Right lobe of liver (tissue), 4 donors: ENCODE data around the gene EPHA6.

ENCODE experiments used
- POLR2A ChIP-seq: fragments of 450-650 bp; IDR thresholded peaks from one replicate; pipeline ENCODE4 v1.6.1; 2017; ENCODE audit warnings: antibody characterized with exemption, mild to moderate bottlenecking
- TF ChIP-seq, protein P1 (sequence below), 4 donors: fragments of 200-600 bp in 3 of 4; fragments of 450-650 bp in 1 of 4; IDR thresholded peaks; one replicate each; pipeline versions ENCODE4 v1.5.1 to v1.8.0; 2016 to 2022; ENCODE audit warnings: antibody characterized with exemption in 4 of 4, mild to moderate bottlenecking in 2 of 4
- donor health status: DM: no; HTN: no; CAD: no.
- donor health status: DM: no; HTN: no; CAD: no.
- donor health status: DM: no; HTN: yes; CAD: no.

DNA sequence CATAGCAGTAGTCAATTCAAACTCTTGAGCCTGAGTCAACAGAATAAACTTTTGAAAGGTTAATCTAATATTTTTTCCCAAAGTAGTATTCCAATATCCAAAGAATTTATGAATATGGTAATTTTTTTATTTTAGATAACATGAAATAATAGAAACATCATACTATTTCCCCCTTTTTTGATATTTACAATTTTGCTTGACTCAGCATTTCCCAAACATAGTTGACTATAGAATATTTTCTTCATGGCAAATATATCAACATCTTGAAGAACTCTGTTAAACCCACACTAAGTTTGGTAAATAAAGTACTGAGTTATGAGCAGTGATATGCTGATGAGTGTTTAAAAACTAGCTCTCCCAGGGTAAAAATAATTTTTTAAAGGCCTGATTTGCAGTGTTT, 570.2 kb downstream of the EPHA6 start:
- TF ChIP-seq, protein P1, sequence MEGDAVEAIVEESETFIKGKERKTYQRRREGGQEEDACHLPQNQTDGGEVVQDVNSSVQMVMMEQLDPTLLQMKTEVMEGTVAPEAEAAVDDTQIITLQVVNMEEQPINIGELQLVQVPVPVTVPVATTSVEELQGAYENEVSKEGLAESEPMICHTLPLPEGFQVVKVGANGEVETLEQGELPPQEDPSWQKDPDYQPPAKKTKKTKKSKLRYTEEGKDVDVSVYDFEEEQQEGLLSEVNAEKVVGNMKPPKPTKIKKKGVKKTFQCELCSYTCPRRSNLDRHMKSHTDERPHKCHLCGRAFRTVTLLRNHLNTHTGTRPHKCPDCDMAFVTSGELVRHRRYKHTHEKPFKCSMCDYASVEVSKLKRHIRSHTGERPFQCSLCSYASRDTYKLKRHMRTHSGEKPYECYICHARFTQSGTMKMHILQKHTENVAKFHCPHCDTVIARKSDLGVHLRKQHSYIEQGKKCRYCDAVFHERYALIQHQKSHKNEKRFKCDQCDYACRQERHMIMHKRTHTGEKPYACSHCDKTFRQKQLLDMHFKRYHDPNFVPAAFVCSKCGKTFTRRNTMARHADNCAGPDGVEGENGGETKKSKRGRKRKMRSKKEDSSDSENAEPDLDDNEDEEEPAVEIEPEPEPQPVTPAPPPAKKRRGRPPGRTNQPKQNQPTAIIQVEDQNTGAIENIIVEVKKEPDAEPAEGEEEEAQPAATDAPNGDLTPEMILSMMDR (IDR thresholded peaks at IDR 0.05), result no peak
- TF ChIP-seq POLR2A, result no peak
